GM12878 (cell line): ENCODE measurements around the gene TRIM67.

Source experiments
- MYC ChIP-seq: IDR thresholded peaks from 2 replicates; pipeline ENCODE4 v1.6.1; 2011; ENCODE audit warnings: mild to moderate bottlenecking, low read length, moderate library complexity, inconsistent platforms; ENCODE audit not compliant: insufficient read depth, insufficient replicate concordance, insufficient read length, severe bottlenecking
- NBN ChIP-seq: fragments of 450-650 bp; IDR thresholded peaks from 2 replicates; pipeline ENCODE4 v1.6.1; 2016
- PML ChIP-seq: IDR thresholded peaks from 2 replicates; pipeline ENCODE4 v1.6.1; 2012; ENCODE audit warnings: low read length, inconsistent platforms
- POLR2A ChIP-seq: IDR thresholded peaks from 2 replicates; pipeline ENCODE4 v1.6.1; 2011; ENCODE audit warnings: low read depth, mild to moderate bottlenecking, low read length
- YY1 ChIP-seq: IDR thresholded peaks from 2 replicates; pipeline ENCODE4 v1.6.1; 2011; ENCODE audit warnings: low read depth, mild to moderate bottlenecking, low read length
- TF ChIP-seq, protein P1 (sequence below), 3 experiments: IDR thresholded peaks in 2 of 3; conservative IDR thresholded peaks in 1 of 3; 2 replicates each; pipeline ENCODE4 v1.5.1; 2011; ENCODE audit warnings: low read depth in 3 of 3, low read length in 3 of 3, mild to moderate bottlenecking in 3 of 3, control low read depth in 2 of 3, moderate library complexity in 2 of 3, inconsistent platforms in 1 of 3, mixed read lengths in 1 of 3; ENCODE audit not compliant: control insufficient read depth in 2 of 3, insufficient read depth in 1 of 3; ENCODE audit errors: extremely low read depth in 1 of 3
- TF ChIP-seq, protein P2 (sequence below): IDR thresholded peaks from 2 replicates; pipeline ENCODE4 v1.6.1; 2011; ENCODE audit warnings: low read depth, low read length, improper control_type of control experiment, borderline replicate concordance
- TF ChIP-seq, protein P3 (sequence below): IDR thresholded peaks from 2 replicates; pipeline ENCODE4 v1.6.1; 2012; ENCODE audit warnings: low read length, inconsistent platforms
- TF ChIP-seq, protein P4 (sequence below): IDR thresholded peaks from 2 replicates; pipeline ENCODE4 v1.6.1; 2012; ENCODE audit warnings: low read depth, low read length, improper control_type of control experiment
- TF ChIP-seq, protein P5 (sequence below): IDR thresholded peaks from 2 replicates; pipeline ENCODE4 v1.6.1; 2011; ENCODE audit warnings: mild to moderate bottlenecking, low read depth, low read length, moderate library complexity; ENCODE audit not compliant: insufficient replicate concordance

DNA sequence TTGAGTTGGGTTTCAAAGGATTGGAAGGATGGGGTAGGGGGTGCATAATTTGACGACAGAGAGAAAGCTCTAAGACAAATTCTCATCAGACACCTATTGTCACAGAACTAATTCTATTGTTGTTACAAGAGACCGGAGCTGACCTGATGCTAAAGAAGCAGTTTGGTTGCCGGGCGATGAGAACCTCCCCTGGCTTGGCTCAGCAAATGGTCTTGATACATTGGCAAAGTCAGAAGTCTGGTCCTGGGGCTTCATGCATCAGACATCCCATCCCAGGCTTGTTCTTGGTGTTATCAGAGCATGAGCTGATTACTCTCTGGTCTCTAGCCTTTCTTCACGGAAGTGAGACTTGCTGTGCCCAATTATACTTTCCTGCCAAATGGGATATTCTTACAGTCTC, 15.4 kb downstream of the TRIM67 start:
- TF ChIP-seq, protein P1, sequence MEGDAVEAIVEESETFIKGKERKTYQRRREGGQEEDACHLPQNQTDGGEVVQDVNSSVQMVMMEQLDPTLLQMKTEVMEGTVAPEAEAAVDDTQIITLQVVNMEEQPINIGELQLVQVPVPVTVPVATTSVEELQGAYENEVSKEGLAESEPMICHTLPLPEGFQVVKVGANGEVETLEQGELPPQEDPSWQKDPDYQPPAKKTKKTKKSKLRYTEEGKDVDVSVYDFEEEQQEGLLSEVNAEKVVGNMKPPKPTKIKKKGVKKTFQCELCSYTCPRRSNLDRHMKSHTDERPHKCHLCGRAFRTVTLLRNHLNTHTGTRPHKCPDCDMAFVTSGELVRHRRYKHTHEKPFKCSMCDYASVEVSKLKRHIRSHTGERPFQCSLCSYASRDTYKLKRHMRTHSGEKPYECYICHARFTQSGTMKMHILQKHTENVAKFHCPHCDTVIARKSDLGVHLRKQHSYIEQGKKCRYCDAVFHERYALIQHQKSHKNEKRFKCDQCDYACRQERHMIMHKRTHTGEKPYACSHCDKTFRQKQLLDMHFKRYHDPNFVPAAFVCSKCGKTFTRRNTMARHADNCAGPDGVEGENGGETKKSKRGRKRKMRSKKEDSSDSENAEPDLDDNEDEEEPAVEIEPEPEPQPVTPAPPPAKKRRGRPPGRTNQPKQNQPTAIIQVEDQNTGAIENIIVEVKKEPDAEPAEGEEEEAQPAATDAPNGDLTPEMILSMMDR (IDR thresholded peaks at IDR 0.05 in 2 of 3, conservative IDR thresholded peaks at IDR 0.05 in 1 of 3; ENCODE audit: control insufficient read depth in 2 of 3, extremely low read depth in 1 of 3, insufficient read depth in 1 of 3, low read depth in 3 of 3, low read length in 3 of 3), result no peak
- TF ChIP-seq MYC (no peak), YY1 (no peak), PML (no peak), POLR2A (no peak), NBN (no peak)
- TF ChIP-seq, protein P2, sequence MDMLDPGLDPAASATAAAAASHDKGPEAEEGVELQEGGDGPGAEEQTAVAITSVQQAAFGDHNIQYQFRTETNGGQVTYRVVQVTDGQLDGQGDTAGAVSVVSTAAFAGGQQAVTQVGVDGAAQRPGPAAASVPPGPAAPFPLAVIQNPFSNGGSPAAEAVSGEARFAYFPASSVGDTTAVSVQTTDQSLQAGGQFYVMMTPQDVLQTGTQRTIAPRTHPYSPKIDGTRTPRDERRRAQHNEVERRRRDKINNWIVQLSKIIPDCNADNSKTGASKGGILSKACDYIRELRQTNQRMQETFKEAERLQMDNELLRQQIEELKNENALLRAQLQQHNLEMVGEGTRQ, result no peak
- TF ChIP-seq, protein P3, sequence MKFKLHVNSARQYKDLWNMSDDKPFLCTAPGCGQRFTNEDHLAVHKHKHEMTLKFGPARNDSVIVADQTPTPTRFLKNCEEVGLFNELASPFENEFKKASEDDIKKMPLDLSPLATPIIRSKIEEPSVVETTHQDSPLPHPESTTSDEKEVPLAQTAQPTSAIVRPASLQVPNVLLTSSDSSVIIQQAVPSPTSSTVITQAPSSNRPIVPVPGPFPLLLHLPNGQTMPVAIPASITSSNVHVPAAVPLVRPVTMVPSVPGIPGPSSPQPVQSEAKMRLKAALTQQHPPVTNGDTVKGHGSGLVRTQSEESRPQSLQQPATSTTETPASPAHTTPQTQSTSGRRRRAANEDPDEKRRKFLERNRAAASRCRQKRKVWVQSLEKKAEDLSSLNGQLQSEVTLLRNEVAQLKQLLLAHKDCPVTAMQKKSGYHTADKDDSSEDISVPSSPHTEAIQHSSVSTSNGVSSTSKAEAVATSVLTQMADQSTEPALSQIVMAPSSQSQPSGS, result no peak
- TF ChIP-seq, protein P4, sequence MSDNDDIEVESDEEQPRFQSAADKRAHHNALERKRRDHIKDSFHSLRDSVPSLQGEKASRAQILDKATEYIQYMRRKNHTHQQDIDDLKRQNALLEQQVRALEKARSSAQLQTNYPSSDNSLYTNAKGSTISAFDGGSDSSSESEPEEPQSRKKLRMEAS, result no peak
- TF ChIP-seq, protein P5, sequence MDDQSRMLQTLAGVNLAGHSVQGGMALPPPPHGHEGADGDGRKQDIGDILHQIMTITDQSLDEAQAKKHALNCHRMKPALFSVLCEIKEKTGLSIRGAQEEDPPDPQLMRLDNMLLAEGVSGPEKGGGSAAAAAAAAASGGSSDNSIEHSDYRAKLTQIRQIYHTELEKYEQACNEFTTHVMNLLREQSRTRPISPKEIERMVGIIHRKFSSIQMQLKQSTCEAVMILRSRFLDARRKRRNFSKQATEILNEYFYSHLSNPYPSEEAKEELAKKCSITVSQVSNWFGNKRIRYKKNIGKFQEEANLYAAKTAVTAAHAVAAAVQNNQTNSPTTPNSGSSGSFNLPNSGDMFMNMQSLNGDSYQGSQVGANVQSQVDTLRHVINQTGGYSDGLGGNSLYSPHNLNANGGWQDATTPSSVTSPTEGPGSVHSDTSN, result no peak
